C4-2B (cell line): ENCODE measurements around the gene ZHX3.

Experiments
- ZFX ChIP-seq: fragments of 450-650 bp; IDR thresholded peaks from 2 replicates; pipeline ENCODE4 v1.6.1; 2017
- TF ChIP-seq, protein P1 (sequence below): fragments of 450-650 bp; conservative IDR thresholded peaks from 2 replicates; pipeline ENCODE4 v1.5.1; 2017; ENCODE audit warnings: mild to moderate bottlenecking

DNA sequence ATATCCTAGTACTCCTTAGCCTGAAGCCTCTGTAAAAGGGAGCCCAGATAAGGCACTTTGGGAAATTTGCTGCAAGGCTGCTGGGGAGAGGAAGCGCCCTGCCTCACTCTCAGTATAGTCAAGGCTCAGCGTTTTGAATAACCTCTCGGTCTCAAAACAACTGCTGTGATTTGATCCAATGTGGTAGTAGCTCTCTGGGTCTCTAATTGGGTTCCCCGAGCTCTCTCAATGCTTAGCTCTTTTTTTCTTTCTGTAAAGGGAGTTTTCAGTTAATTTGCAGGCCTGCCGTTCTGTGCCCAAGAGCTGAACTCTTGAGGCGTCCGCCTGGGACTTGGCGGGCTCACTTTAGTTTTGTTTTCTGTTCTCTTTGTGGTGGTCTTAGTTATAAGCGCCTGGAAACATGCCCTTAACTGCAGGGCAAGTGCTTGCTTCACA lies 41.2 kb downstream of the ZHX3 start:
- TF ChIP-seq, protein P1, sequence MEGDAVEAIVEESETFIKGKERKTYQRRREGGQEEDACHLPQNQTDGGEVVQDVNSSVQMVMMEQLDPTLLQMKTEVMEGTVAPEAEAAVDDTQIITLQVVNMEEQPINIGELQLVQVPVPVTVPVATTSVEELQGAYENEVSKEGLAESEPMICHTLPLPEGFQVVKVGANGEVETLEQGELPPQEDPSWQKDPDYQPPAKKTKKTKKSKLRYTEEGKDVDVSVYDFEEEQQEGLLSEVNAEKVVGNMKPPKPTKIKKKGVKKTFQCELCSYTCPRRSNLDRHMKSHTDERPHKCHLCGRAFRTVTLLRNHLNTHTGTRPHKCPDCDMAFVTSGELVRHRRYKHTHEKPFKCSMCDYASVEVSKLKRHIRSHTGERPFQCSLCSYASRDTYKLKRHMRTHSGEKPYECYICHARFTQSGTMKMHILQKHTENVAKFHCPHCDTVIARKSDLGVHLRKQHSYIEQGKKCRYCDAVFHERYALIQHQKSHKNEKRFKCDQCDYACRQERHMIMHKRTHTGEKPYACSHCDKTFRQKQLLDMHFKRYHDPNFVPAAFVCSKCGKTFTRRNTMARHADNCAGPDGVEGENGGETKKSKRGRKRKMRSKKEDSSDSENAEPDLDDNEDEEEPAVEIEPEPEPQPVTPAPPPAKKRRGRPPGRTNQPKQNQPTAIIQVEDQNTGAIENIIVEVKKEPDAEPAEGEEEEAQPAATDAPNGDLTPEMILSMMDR = no peak
- no peak for TF ChIP-seq ZFX
